CD4-positive, alpha-beta T cell treated with Interleukin-4 for 4 hours (primary cell): Measurements from ENCODE around the gene SPZ1.
"Not testable (repeated sequence)": the region's sequence is repeated elsewhere in the genome, so short reads cannot be mapped to it uniquely, and the experiment has no call there.

ENCODE experiments used
- DNase-seq: peaks from one replicate; pipeline ENCODE4 v3.0.0-alpha.2; 2020

Gene SPZ1

GRCh38 chr5:80341016-80341775 lies 21.4 kb downstream of the SPZ1 start:
- DNase-seq: no peak

- DNase-seq: no peak
Observed at GRCh38 chr5:80343067-80343466, 23.3 kb downstream of the SPZ1 start.

GRCh38 chr5:80346055-80346454 lies 26.3 kb downstream of the SPZ1 start:
- peak; percentile 22 for DNase-seq

GRCh38 chr5:80348171-80348570 lies 28.4 kb downstream of the SPZ1 start:
- DNase-seq: no peak

GRCh38 chr5:80351019-80351418 lies 31.2 kb downstream of the SPZ1 start:
- DNase-seq: not testable (repeated sequence)

GRCh38 chr5:80355686-80356085 lies 35.9 kb downstream of the SPZ1 start:
- DNase-seq: no peak

GRCh38 chr5:80357671-80358070 lies 37.9 kb downstream of the SPZ1 start:
- DNase-seq: no peak

GRCh38 chr5:80360914-80361444 lies 41.2 kb downstream of the SPZ1 start:
- no peak for DNase-seq

- DNase-seq: no peak
Observed at GRCh38 chr5:80364892-80365291, 45.1 kb downstream of the SPZ1 start.

GRCh38 chr5:80368661-80369480 lies 49.1 kb downstream of the SPZ1 start:
- no peak for DNase-seq

GRCh38 chr5:80369521-80369920 lies 49.7 kb downstream of the SPZ1 start:
- DNase-seq: no peak

- no peak for DNase-seq
Observed at GRCh38 chr5:80370390-80370789, 50.6 kb downstream of the SPZ1 start.
